ENCODE data around the gene VSTM4. TPM values are rescaled to one million over a fixed set of nuclear protein-coding genes. Genes with fewer than 3 reads are reported as not detected.
A peak's percentile ranks its signal among the peaks of the same experiment; 100 is the strongest.

Gene VSTM4, protein sequence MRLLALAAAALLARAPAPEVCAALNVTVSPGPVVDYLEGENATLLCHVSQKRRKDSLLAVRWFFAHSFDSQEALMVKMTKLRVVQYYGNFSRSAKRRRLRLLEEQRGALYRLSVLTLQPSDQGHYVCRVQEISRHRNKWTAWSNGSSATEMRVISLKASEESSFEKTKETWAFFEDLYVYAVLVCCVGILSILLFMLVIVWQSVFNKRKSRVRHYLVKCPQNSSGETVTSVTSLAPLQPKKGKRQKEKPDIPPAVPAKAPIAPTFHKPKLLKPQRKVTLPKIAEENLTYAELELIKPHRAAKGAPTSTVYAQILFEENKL
- 100 to 1,000 TPM in 1 of 12 donors, 10 to 100 TPM in 11; 37.8 to 130 (median 44.2) TPM for polyA plus RNA-seq (ENCODE audit: insufficient read length in 12 of 12)
- long read RNA-seq, donor 1, full-length matches to known transcripts: 5 of 5 reads
- long read RNA-seq, donor 1, partial matches to known transcripts: 0 of 5 reads
- long read RNA-seq, donor 1, other reads (novel, unspliced or antisense): 0 of 5 reads
- long read RNA-seq, donor 2, full-length matches to known transcripts: 20 of 26 reads
- long read RNA-seq, donor 2, partial matches to known transcripts: 6 of 26 reads
- long read RNA-seq, donor 2, other reads (novel, unspliced or antisense): 0 of 26 reads
- long read RNA-seq, donor 3, full-length matches to known transcripts: 5 of 5 reads
- long read RNA-seq, donor 3, partial matches to known transcripts: 0 of 5 reads
- long read RNA-seq, donor 3, other reads (novel, unspliced or antisense): 0 of 5 reads
- long read RNA-seq, donor 4, full-length matches to known transcripts: 7 of 7 reads
- long read RNA-seq, donor 4, partial matches to known transcripts: 0 of 7 reads
- long read RNA-seq, donor 4, other reads (novel, unspliced or antisense): 0 of 7 reads
- long read RNA-seq, donor 5: 0 reads
- long read RNA-seq, donor 6, full-length matches to known transcripts: 9 of 9 reads
- long read RNA-seq, donor 6, partial matches to known transcripts: 0 of 9 reads
- long read RNA-seq, donor 6, other reads (novel, unspliced or antisense): 0 of 9 reads
- long read RNA-seq, donor 7, full-length matches to known transcripts: 14 of 14 reads
- long read RNA-seq, donor 7, partial matches to known transcripts: 0 of 14 reads
- long read RNA-seq, donor 7, other reads (novel, unspliced or antisense): 0 of 14 reads
- long read RNA-seq, donor 8, full-length matches to known transcripts: 24 of 29 reads
- long read RNA-seq, donor 8, partial matches to known transcripts: 5 of 29 reads
- long read RNA-seq, donor 8, other reads (novel, unspliced or antisense): 0 of 29 reads
- long read RNA-seq, donor 9, full-length matches to known transcripts: 7 of 7 reads
- long read RNA-seq, donor 9, partial matches to known transcripts: 0 of 7 reads
- long read RNA-seq, donor 9, other reads (novel, unspliced or antisense): 0 of 7 reads
- long read RNA-seq, donor 10, full-length matches to known transcripts: 21 of 21 reads
- long read RNA-seq, donor 10, partial matches to known transcripts: 0 of 21 reads
- long read RNA-seq, donor 10, other reads (novel, unspliced or antisense): 0 of 21 reads
- long read RNA-seq, donor 11, full-length matches to known transcripts: 18 of 18 reads
- long read RNA-seq, donor 11, partial matches to known transcripts: 0 of 18 reads
- long read RNA-seq, donor 11, other reads (novel, unspliced or antisense): 0 of 18 reads

DNA sequence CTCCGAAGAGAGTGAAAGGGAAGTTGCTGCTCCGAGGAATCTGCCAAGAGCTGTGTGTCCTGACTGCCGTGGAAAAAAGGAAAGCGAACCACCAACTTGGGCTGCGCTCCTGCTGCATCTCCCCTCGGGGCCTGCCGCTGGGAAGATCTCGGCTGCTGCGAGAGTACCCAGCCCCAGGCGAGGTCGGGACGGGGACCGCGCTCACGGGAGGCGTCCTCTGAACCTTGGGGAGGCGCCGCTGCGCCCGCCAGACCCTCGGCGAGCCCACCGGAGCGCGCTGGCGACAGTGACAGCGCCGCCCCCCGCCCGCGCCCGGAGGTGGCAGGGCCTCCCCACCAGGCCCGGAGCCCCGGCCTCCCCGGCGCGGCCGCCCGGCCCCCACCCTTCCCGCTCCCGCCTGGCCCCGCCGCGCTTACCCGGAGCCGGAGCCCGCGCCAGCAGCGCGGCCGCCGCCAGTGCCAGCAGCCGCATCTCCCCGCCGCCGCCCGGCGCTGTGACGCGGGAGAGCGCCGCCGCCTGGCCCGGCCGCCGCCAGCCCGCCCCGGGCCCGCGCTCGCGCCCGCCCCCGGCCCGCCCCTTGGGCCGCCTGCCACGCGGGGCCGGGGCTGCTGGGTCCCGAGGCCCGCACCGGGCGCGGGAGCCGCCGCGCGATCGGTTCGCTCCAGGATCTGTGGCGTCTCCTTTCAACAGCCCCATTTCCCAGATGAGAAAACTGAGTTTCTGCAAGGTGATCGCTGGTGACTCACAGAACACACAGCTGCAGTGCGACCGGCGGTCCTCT, at the start of gene VSTM4:
Gene VSTM4 (minus strand): TSS at position 508 of the 781 bp plus-strand sequence. CDS start 37 bp downstream, at position 471.
- DNase-seq: no peak

DNA sequence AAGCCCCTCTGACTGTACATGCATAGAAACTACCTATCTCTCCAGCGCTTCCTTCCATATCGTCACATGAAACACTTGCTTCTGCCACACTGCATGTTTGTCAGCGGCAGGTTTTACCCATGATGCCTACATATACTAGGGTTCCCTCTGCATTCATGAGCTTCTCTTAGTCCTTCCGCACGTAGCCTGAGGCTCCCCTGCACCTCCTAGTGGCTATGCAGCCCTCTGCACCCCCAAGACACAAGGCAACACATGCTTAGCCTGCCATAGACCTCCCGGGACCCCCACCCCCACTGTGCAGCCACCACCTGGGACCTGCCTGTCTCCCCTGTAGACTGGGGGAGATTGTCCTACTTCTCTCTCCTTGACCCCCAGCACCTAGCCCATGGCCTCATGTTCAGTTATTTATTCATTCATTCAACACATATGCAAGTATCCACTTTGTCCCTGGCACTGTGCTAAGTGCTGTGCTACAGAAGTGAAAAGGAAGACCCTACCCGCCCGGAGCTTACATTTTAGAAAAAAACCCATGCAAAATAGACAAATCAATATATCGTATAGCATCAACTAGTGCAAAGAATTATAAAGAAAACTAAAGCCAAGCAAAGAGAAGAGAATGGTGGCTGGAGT, 49.4 kb upstream of the VSTM4 start:
- no peak for DNase-seq

- DNase-seq: no peak
These were observed 48.4 kb upstream of the VSTM4 start for GRCh38 chr10:49163741-49164140.

DNA sequence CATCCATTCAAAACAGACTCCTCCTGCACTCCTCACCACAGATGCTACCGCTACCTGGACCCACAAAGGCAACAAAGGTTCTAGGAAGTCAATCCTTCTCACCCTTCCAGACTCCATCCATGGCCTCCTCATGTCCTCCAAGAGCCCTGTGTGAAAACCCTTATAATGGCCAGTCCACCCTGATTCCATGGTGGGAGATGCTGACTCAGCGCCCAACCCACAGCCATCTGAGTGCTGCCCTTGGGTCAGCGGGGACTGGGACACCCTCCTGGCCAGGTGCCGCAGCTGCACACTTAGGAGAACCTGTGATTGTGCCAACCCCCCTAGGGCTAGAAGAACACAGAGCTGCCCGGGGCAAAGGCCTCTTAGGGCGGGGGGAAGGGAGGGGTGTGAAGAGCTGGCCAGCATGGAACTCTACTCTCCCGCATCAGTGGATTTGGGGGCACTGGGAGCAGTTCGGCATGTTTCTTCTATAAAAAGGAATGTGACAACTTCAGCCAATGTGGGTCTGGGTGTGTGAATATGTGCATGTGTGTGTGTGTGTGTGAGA, 47.5 kb upstream of the VSTM4 start:
- no peak for DNase-seq

DNA sequence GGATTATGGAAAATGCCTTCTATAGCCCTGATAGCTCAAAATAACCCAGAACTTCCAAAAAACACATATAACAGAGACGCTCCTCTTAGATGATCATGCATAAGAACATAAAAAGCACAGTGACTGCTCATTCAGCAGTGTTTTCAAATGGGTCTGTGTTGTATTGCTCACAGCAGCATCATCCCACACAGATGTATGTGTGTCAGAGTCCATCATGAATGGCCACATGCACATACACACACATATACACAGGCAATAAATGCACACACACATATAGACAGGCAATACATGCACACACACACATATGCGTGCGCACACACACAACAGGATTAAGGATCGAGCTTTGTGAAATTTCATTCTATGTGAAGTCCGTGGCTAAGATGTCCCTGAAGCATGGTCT, 46.7 kb upstream of the VSTM4 start:
- no peak for DNase-seq

- peak; percentile 51 for DNase-seq
These were observed 46.2 kb upstream of the VSTM4 start for GRCh38 chr10:49161411-49161997.

GRCh38 chr10:49160814-49161213, 45.5 kb upstream of the VSTM4 start:
- DNase-seq: no peak

DNA sequence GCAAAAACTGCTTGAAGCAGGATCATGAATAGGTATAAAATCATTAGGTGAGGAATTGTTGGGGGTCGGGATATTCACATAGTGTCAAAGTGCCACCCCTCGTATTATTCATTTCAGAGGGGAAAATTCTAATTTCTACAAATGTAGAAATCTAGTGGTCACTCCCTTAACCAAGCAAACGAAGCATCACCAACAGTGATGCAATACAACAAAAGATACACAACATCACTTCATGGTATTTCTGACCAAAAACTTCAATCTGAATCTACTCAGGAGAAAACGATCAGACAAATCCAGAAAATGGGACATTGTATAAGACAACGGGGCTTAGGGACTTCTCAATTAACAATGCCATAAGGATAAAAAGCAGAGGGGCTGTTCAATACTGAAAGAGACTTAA, 44.8 kb upstream of the VSTM4 start:
- no peak for DNase-seq

- DNase-seq: no peak
These were observed 43.6 kb upstream of the VSTM4 start for GRCh38 chr10:49158915-49159314.

DNA sequence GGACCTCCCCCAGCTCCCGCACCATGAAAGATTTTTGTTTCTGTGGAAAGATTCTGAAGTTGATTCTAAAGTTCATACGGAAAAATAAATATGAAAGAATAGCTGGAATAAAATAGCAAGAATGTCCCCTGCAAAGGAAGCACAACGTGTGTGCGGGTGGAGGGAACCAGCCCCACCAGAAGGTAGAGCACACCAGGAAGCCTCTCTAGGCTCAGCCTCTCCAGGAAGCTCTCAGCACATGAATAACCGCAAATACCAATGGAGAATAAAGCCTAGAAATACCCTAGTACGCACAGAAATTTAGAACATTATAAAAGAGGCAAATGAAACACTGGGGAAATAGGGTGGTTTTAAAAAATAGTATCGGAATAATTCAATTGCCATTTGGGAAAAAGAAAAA, 43.1 kb upstream of the VSTM4 start:
- DNase-seq: no peak

- no peak for DNase-seq
These were observed 41.9 kb upstream of the VSTM4 start for GRCh38 chr10:49157229-49157628.

- no peak for DNase-seq
These were observed 39.3 kb upstream of the VSTM4 start for GRCh38 chr10:49154641-49155040.

DNA sequence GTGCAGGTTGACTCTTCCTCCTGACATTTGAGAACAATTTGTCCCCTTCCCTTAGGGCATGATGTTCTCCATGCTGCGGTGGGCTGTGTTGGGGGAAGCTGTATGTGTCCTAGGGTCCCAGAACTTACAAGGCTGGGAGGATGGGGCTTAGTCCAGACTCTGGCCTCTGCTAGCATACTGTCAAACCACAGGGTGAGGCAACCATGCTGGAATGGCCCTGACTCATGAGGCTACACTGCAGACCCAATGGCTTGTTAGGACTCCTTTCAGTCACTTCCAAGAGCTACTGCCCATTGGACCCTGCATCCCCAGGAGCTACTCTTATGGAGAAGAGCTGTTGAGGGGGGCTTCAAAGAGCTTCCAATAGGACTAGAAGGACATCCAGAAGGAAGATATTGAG, 38.6 kb upstream of the VSTM4 start:
- no peak for DNase-seq

GRCh38 chr10:49153115-49153514, 37.8 kb upstream of the VSTM4 start:
- DNase-seq: no peak

DNA sequence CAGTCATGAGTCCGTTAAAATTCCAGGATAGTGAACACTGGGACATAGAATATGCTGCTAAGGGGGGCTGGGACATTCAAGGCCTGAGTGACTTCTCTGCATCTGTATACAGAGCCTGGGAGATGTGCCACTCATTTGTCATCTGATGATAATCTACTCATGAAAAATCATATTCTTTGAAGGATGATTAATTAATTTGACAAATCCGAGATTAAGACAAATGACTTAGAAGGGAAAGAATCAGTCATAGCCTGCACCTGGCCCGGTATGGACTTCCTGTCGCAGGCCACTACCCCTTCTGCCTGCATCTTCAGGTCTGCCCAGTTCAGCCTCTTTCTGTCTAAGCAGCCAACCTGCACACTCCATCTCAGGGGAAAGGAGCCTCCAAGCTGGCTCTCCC, 37.3 kb upstream of the VSTM4 start:
- no peak for DNase-seq

- DNase-seq: no peak
These were observed 36.7 kb upstream of the VSTM4 start for GRCh38 chr10:49152037-49152436.

GRCh38 chr10:49151481-49151880, 36.2 kb upstream of the VSTM4 start:
- no peak for DNase-seq

DNA sequence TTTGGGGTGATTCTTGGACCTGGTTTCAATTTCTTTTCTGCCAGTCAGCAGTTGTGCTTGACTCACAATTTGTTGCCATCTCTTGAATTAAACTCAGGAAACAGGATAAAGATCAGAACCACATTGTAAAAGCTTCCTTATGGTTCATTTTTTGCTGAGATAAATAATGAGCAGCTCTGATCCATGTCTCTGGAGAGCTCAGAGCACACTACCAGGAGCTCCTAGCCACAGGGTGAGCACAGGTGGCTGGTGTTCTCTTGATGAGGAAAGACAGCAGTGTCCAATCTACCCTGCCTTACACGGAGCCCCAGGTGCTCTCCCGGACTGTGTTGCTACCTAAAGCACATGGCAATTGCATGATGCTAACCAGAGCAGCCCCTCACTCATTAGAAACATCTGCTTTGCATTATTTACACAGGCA, 35.7 kb upstream of the VSTM4 start:
- DNase-seq: no peak

- no peak for DNase-seq
These were observed 35.1 kb upstream of the VSTM4 start for GRCh38 chr10:49150426-49150825.

Data from muscle of arm (tissue), 14 donors.